OCI-LY3 (cell line): ENCODE measurements around the gene TCF21.

Experiments
- H2AFZ ChIP-seq: fragments of 200-600, 300-600 bp; shearing (Covaris generic); 2 replicates; pipeline ENCODE4 v1.6.0; 2014; ENCODE audit warnings: antibody characterized with exemption, low read depth, low read length
- H3K27ac ChIP-seq: fragments of 200-600, 300-600 bp; sonication (generic); 2 replicates; pipeline ENCODE4 v1.5.1; 2014; ENCODE audit warnings: mild to moderate bottlenecking, low read length, moderate library complexity, mixed read lengths
- H3K27me3 ChIP-seq: fragments of 200-600, 300-600 bp; sonication (generic); 2 replicates; pipeline ENCODE4 v1.6.1; 2014; ENCODE audit warnings: low read depth, low read length, mixed read lengths
- H3K36me3 ChIP-seq: fragments of 200-600, 300-600 bp; sonication (generic); replicated peaks from 2 replicates; pipeline ENCODE3; 2014; ENCODE audit warnings: low read depth, low read length, mixed read lengths
- H3K4me1 ChIP-seq: fragments of 300-600, 200-600 bp; sonication (generic); 2 replicates; pipeline ENCODE4 v1.6.1; 2014; ENCODE audit warnings: low read length, mixed read lengths
- H3K4me2 ChIP-seq: fragments of 200-600, 300-600 bp; sonication (generic); 2 replicates; pipeline ENCODE4 v1.6.1; 2014; ENCODE audit warnings: low read length, mixed read lengths
- H3K4me3 ChIP-seq: fragments of 300-600, 200-600 bp; sonication (generic); 2 replicates; pipeline ENCODE4 v1.5.1; 2014; ENCODE audit warnings: antibody characterized with exemption, mild to moderate bottlenecking, low read length, moderate library complexity
- H3K79me2 ChIP-seq: fragments of 300-600, 200-600 bp; shearing (Covaris generic); 2 replicates; pipeline ENCODE4 v1.6.1; 2014; ENCODE audit warnings: mild to moderate bottlenecking, low read length, mixed read lengths
- H3K9ac ChIP-seq: fragments of 300-600, 200-600 bp; shearing (Covaris generic); 2 replicates; pipeline ENCODE4 v1.6.0; 2014; ENCODE audit warnings: mild to moderate bottlenecking, low read length, moderate library complexity
- H3K9me3 ChIP-seq: fragments of 200-600, 300-600 bp; shearing (Covaris generic); 2 replicates; pipeline ENCODE4 v1.6.1; 2014; ENCODE audit warnings: low read length, mixed read lengths; ENCODE audit not compliant: insufficient read depth
- H4K20me1 ChIP-seq: fragments of 200-600, 300-600 bp; sonication (generic); 2 replicates; pipeline ENCODE4 v1.6.1; 2016; ENCODE audit warnings: low read length, mixed read lengths; ENCODE audit not compliant: insufficient read depth
- EZH2phosphoT487 ChIP-seq: fragments of 200-600 bp; shearing (Covaris generic); IDR thresholded peaks from 2 replicates; pipeline ENCODE4 v1.6.1; 2018; ENCODE audit warnings: antibody characterized with exemption, mixed run types, low read depth
- TF ChIP-seq, protein P1 (sequence below): fragments of 200-600, 300-600 bp; sonication (generic); IDR thresholded peaks from 2 replicates; pipeline ENCODE4 v1.5.1; 2014; ENCODE audit warnings: antibody characterized with exemption, low read length, low read depth

TCF21 gene

GRCh38 chr6:133880896-133881295 lies 8.0 kb upstream of the TCF21 start:
- Histone ChIP-seq H3K4me1 (no peaks in the 10 kb centered on the region), H3K4me2 (no peak overlapping the region), H3K79me2 (no peaks in the 10 kb centered on the region), H3K4me3 (no peak overlapping the region), H3K36me3 (no peaks in the 10 kb centered on the region), H3K9ac (no peak overlapping the region), H2AFZ (no peak overlapping the region), H4K20me1 (no peaks in the 10 kb centered on the region), H3K27ac (no peak overlapping the region), H3K9me3 (no peaks in the 10 kb centered on the region), H3K27me3 (no peaks in the 10 kb centered on the region)
- TF ChIP-seq EZH2phosphoT487: no peak
- TF ChIP-seq, protein P1, sequence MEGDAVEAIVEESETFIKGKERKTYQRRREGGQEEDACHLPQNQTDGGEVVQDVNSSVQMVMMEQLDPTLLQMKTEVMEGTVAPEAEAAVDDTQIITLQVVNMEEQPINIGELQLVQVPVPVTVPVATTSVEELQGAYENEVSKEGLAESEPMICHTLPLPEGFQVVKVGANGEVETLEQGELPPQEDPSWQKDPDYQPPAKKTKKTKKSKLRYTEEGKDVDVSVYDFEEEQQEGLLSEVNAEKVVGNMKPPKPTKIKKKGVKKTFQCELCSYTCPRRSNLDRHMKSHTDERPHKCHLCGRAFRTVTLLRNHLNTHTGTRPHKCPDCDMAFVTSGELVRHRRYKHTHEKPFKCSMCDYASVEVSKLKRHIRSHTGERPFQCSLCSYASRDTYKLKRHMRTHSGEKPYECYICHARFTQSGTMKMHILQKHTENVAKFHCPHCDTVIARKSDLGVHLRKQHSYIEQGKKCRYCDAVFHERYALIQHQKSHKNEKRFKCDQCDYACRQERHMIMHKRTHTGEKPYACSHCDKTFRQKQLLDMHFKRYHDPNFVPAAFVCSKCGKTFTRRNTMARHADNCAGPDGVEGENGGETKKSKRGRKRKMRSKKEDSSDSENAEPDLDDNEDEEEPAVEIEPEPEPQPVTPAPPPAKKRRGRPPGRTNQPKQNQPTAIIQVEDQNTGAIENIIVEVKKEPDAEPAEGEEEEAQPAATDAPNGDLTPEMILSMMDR: no peak

DNA sequence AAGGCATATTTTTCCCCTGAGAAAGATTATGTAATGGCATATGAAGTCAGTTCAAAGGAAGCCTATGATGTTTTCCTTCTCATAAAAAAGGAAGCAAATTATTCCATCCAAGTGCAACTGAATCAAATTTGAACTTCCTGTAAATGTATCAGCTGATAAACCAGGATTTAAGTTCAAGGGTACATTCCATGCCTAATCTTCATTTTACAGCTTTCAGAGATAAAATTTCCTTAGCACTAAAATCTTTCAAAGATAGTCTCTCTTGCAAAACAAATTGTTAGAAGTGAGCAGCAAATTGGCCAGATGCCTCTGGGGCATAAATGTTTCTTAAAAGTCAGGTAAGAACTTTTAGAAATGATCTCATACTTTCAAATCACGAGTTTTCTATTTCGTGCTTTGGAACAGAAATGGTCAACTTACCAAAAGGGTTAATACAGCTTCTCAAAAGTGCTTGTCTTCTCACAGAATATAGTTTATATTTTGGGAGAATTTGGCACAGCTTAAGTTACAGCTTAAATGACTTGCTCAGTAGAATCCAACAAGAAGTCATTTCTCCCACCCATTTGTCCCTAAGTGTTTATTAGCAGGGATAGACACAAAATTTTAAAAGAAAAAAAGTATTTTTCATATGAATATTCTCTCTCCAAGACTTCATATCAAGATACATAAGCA lies 2.7 kb upstream of the TCF21 start:
- H3K27me3 ChIP-seq: no peaks in the 10 kb centered on the region
- no peak overlapping the region for H3K4me2 ChIP-seq
- H3K4me3 ChIP-seq: no peak overlapping the region
- H3K27ac ChIP-seq: no peak overlapping the region
- no peak overlapping the region for H3K9ac ChIP-seq
- no peaks in the 10 kb centered on the region for H3K36me3 ChIP-seq
- H3K4me1 ChIP-seq: no peaks in the 10 kb centered on the region
- H2AFZ ChIP-seq: no peak overlapping the region
- no peaks in the 10 kb centered on the region for H4K20me1 ChIP-seq
- no peaks in the 10 kb centered on the region for H3K79me2 ChIP-seq
- TF ChIP-seq, protein P1: no peak
- TF ChIP-seq EZH2phosphoT487: no peak
- no peaks in the 10 kb centered on the region for H3K9me3 ChIP-seq

DNA sequence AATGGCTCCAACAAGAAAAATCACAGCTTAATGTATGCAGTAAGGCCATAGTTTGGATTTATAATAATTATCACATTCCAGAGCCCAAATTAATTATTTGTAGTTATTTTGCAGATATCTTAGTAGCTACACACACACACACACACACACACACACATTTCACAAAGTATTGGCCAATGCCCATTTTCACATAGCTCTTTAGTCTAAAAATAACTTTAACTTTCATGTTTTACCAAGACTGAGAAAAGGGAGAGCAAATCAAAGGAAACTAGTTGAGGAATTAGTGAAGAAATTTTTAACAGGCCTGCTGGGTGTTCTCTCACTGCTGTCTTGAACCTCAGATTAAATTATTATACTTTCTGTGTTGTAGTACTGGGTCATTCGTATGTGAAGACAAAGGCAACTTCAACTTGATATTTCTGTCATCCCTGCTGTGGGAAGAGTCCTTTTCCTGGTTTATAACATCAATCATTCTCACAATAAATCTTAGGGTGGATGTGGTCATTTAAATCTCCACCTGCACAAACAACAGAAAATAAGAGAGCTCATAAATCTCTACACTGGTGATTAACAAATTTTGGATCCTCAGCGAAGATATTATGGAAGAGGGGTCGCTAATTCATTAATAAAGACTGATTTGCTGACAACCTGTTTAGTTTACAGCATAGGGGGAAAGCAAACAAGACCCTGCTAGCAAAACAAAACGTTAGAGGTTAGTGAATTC lies 1.6 kb upstream of the TCF21 start:
- H3K4me3 ChIP-seq: no peak overlapping the region
- no peaks in the 10 kb centered on the region for H3K36me3 ChIP-seq
- H3K27ac ChIP-seq: no peak overlapping the region
- H4K20me1 ChIP-seq: no peaks in the 10 kb centered on the region
- no peak overlapping the region for H3K4me2 ChIP-seq
- no peaks in the 10 kb centered on the region for H3K4me1 ChIP-seq
- no peaks in the 10 kb centered on the region for H3K79me2 ChIP-seq
- no peak overlapping the region for H3K9ac ChIP-seq
- TF ChIP-seq, protein P1: no peak
- no peak for TF ChIP-seq EZH2phosphoT487
- H3K9me3 ChIP-seq: no peaks in the 10 kb centered on the region
- H3K27me3 ChIP-seq: no peaks in the 10 kb centered on the region
- H2AFZ ChIP-seq: no peak overlapping the region

DNA sequence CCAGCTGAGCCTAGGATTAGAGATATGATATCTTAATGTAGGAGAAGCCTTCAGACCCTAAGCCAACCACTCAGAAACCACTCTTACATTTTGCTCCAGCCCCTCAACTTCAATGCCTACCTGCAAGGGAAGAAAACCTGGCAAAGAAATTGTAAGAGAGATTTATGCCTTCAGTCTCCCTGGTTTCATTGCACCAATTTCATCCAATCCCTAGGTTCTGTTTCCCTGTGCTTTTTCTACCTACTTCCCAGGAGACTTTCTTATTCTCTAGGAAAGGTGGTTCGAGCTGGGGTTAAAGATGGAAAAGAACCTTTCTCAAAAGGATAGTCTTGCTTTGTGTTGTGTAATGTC lies 1.1 kb upstream of the TCF21 start:
- no peak overlapping the region for H3K9ac ChIP-seq

More for the DNA sequence above, 1.1 kb upstream of the TCF21 start:
- no peak overlapping the region for H2AFZ ChIP-seq
- H3K4me1 ChIP-seq: no peaks in the 10 kb centered on the region
- H3K4me2 ChIP-seq: no peak overlapping the region
- H3K9me3 ChIP-seq: no peaks in the 10 kb centered on the region
- TF ChIP-seq, protein P1: no peak
- no peak for TF ChIP-seq EZH2phosphoT487
- H3K27ac ChIP-seq: no peak overlapping the region
- H3K36me3 ChIP-seq: no peaks in the 10 kb centered on the region
- H3K4me3 ChIP-seq: no peak overlapping the region
- no peaks in the 10 kb centered on the region for H4K20me1 ChIP-seq
- H3K27me3 ChIP-seq: no peaks in the 10 kb centered on the region
- no peaks in the 10 kb centered on the region for H3K79me2 ChIP-seq
